ENCODE data around the gene GSTM4.
"Not testable (repeated sequence)": the region's sequence is repeated elsewhere in the genome, so short reads cannot be mapped to it uniquely, and the experiment has no call there.

GSTM4 gene

GRCh38 chr1:109639841-109640184 lies 16.1 kb upstream of the GSTM4 start:
- no peak for DNase-seq

GRCh38 chr1:109640285-109640865 lies 15.5 kb upstream of the GSTM4 start:
- peak; percentile 81 for DNase-seq

- DNase-seq: no peak
Measured at GRCh38 chr1:109641078-109641740, 14.7 kb upstream of the GSTM4 start.

- DNase-seq: no peak
Measured at GRCh38 chr1:109641861-109642260, 14.0 kb upstream of the GSTM4 start.

DNA sequence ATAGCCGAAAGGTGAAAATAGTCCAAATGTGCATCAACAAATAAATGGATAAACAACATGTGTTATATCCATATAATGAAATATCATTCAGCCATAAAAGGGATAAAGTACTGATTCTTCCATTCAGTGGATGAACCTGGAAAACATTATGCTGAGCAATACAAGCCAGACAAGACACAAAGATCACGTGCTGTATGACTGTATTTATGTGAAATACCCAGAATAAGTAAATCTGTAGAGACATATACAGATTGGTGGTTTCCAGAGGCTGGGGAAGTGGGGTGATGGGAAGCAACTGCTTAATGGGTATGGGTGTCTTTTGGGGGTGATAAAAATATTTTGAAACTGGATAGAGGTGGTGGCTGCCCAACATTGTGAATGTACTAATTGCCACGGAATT lies 13.3 kb upstream of the GSTM4 start:
- no peak for DNase-seq

- DNase-seq: peak; percentile 76
Measured at GRCh38 chr1:109643385-109644230, 12.3 kb upstream of the GSTM4 start.

DNA sequence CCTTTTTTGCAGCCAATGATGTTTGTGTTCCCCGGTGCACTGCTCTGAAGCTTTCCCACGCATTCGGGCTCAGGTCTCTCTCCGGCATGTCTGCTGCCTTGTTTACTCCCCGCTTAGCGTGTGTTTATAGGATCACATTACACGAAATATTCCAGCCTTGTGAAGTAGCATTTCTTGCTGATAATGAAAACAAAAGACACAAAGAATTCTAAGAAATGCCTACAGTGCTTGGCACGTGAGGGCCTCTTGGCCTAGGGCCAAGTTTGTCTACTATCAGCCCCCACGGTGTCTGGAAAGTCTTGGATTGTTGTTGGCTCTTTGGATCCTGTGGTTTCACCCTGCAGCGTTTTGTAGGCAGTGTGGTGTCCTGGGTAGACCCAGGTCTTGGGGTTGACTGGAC lies 11.2 kb upstream of the GSTM4 start:
- no peak for DNase-seq

GRCh38 chr1:109649491-109649914 lies 6.4 kb upstream of the GSTM4 start:
- no peak for DNase-seq

DNA sequence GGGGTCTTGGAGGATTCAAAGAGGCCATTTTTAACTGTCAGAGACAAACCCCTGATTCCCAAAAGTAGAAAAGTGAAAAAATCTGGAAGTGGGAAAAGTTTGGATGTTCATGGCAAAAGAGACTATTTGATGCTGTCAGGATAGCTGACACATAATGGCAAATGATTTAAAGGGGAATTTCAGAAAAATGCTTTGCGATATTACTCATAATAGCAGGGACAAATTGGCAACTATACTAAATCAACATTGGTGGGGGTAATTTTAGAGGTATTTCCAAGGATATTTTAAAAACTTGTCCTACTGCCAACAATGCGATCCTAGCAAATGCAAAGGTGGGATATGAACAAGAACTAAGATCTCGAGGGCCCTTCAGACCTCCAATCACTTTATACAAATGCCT lies 5.3 kb upstream of the GSTM4 start:
- no peak for DNase-seq

DNA sequence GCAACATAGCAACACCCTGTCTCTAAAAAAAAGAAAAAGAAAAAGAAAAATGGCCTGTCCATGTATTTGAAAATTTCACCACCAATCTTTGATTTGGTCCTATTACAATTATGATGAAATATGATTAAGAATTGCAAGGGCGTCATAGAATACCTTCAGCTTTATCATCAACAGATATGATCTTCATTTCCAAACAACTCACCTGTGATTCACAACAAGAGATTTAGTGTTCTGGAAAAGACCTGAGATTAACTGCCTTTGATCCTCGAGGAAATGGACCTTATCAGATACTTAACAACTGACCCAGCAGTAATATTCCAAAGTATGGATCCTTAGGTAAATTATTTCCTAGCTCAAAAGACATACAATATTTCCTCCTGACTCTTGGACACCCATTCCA lies 3.5 kb upstream of the GSTM4 start:
- DNase-seq: no peak

GRCh38 chr1:109653306-109653705 lies 2.6 kb upstream of the GSTM4 start:
- DNase-seq: no peak

GRCh38 chr1:109654519-109654918 lies 1.4 kb upstream of the GSTM4 start:
- DNase-seq: no peak

GRCh38 chr1:109657395-109657794 lies 1.5 kb downstream of the GSTM4 start:
- no peak for DNase-seq

DNA sequence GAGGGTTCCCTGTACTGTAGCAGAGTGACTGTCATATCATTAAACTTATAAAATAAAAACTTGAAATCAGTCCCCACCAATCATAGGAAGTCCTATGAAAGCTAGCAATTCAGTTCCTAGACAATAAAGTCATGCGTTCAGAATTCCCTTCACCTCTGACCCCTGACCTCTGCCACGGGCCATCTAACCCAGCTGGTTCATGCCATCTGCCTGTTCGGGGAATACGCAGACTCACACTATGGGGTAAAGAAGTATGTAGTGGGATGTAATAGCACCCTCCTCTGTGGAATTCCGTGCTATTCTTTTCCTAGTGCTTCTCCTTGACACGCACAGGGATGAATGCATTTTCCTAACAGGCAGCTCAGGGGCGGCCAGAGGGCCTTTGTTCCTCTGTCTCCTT lies 2.1 kb downstream of the GSTM4 start:
- no peak for DNase-seq

DNA sequence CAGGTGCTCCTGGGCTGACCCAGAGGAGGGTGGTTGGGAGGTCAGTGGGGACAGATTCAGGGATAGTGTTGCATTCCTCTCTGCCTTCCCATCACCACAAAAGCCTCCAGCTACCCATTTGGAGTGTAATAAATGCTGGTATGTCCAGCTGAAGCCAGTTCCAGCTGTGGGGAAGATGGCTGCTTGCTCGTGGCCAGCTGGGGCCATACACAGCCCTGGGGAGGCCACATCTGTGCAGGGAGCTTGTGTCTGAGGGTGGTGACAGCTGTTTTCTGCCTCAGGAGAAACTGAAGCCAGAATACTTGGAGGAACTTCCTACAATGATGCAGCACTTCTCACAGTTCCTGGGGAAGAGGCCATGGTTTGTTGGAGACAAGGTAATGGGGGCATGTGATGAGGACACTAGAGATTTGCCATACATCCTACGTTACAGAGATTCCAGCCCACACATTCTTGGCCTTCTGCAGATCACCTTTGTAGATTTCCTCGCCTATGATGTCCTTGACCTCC lies 2.7 kb downstream of the GSTM4 start:
- no peak for DNase-seq

- DNase-seq: no peak
Measured at GRCh38 chr1:109659145-109659544, 3.2 kb downstream of the GSTM4 start.

- no peak for DNase-seq
Measured at GRCh38 chr1:109659997-109660690, 4.2 kb downstream of the GSTM4 start.

- DNase-seq: not testable (repeated sequence)
Measured at GRCh38 chr1:109660691-109661026, 4.8 kb downstream of the GSTM4 start.

- no peak for DNase-seq
Measured at GRCh38 chr1:109661391-109661790, 5.5 kb downstream of the GSTM4 start.

- DNase-seq: no peak
Measured at GRCh38 chr1:109664671-109665070, 8.8 kb downstream of the GSTM4 start.

- peak; percentile 63 for DNase-seq
Measured at GRCh38 chr1:109667452-109668122, 11.7 kb downstream of the GSTM4 start, which contains the start of gene GSTM2. GSTM2 (plus strand) TSS chr1:109668057; CDS start chr1:109668116, 59 bp downstream.

- DNase-seq: no peak
Measured at GRCh38 chr1:109668123-109668775, 12.3 kb downstream of the GSTM4 start.
